ENCODE measurements around the gene SLC9A9.

The SLC9A9 gene

GRCh38 chr3:143361589-143361988, 486.7 kb downstream of the SLC9A9 start (continued):
- TF ChIP-seq TSHZ2 (CRISPR knock-in tag; IDR thresholded peaks at IDR 0.05) (no peak), ZNF70 (CRISPR knock-in tag; IDR thresholded peaks at IDR 0.05) (no peak), ESRRG (CRISPR knock-in tag; IDR thresholded peaks at IDR 0.05) (no peak)

- ATAC-seq, result no peak
- TF ChIP-seq TOX (CRISPR knock-in tag; IDR thresholded peaks at IDR 0.05; ENCODE audit: borderline replicate concordance) (no peak), ESRRG (CRISPR knock-in tag; IDR thresholded peaks at IDR 0.05) (no peak), PATZ1 (CRISPR knock-in tag; IDR thresholded peaks at IDR 0.05; ENCODE audit: borderline replicate concordance) (no peak), ARNTL (CRISPR knock-in tag; IDR thresholded peaks at IDR 0.05; ENCODE audit: borderline replicate concordance, low read depth) (no peak), ISL1 (CRISPR knock-in tag; IDR thresholded peaks at IDR 0.05) (no peak), ZFP3 (CRISPR knock-in tag; IDR thresholded peaks at IDR 0.05) (no peak)
Observed at GRCh38 chr3:143360244-143360643, 488.0 kb downstream of the SLC9A9 start.

- TF ChIP-seq RARB (CRISPR knock-in tag; IDR thresholded peaks at IDR 0.05), result no peak
- no peak for TF ChIP-seq GLIS3 (CRISPR knock-in tag; IDR thresholded peaks at IDR 0.05)
- TF ChIP-seq ZC3H10 (CRISPR knock-in tag; IDR thresholded peaks at IDR 0.05), result no peak
- no peak for TF ChIP-seq ZNF8 (CRISPR knock-in tag; IDR thresholded peaks at IDR 0.05)
- no peak for TF ChIP-seq CSRNP3 (CRISPR knock-in tag; IDR thresholded peaks at IDR 0.05)
- no peak for TF ChIP-seq ZNF565 (CRISPR knock-in tag; conservative IDR thresholded peaks at IDR 0.05; ENCODE audit: low read depth)
- TF ChIP-seq ESRRG (CRISPR knock-in tag; IDR thresholded peaks at IDR 0.05), result no peak
- no peak for TF ChIP-seq SNAI2 (CRISPR knock-in tag; IDR thresholded peaks at IDR 0.05)
- TF ChIP-seq TSHZ2 (CRISPR knock-in tag; IDR thresholded peaks at IDR 0.05), result no peak
- ATAC-seq, result no peak
Observed at GRCh38 chr3:143358793-143359491, 489.3 kb downstream of the SLC9A9 start.

GRCh38 chr3:143358155-143358792, 490.0 kb downstream of the SLC9A9 start:
- ATAC-seq, result no peak
- no peak for TF ChIP-seq ISL1 (CRISPR knock-in tag; IDR thresholded peaks at IDR 0.05)
- TF ChIP-seq ZNF565 (CRISPR knock-in tag; conservative IDR thresholded peaks at IDR 0.05; ENCODE audit: low read depth), result no peak
- TF ChIP-seq BACH2 (CRISPR knock-in tag; IDR thresholded peaks at IDR 0.05; ENCODE audit: borderline replicate concordance), result no peak
- no peak for TF ChIP-seq ZC3H10 (CRISPR knock-in tag; IDR thresholded peaks at IDR 0.05)
- TF ChIP-seq GLIS3 (CRISPR knock-in tag; IDR thresholded peaks at IDR 0.05), result no peak
- no peak for TF ChIP-seq TCF4 (CRISPR knock-in tag; IDR thresholded peaks at IDR 0.05; ENCODE audit: borderline replicate concordance)
- no peak for TF ChIP-seq CSRNP3 (CRISPR knock-in tag; IDR thresholded peaks at IDR 0.05)
- no peak for TF ChIP-seq ZNF8 (CRISPR knock-in tag; IDR thresholded peaks at IDR 0.05)
- TF ChIP-seq PATZ1 (CRISPR knock-in tag; IDR thresholded peaks at IDR 0.05; ENCODE audit: borderline replicate concordance), result no peak
- TF ChIP-seq TOX (CRISPR knock-in tag; IDR thresholded peaks at IDR 0.05; ENCODE audit: borderline replicate concordance), result no peak
- no peak for TF ChIP-seq SNAI2 (CRISPR knock-in tag; IDR thresholded peaks at IDR 0.05)
- TF ChIP-seq POU6F1 (CRISPR knock-in tag; IDR thresholded peaks at IDR 0.05; ENCODE audit: borderline replicate concordance, low read depth), result no peak
- TF ChIP-seq ZFP30 (CRISPR knock-in tag; IDR thresholded peaks at IDR 0.05), result no peak
- TF ChIP-seq ESRRG (CRISPR knock-in tag; IDR thresholded peaks at IDR 0.05), result no peak
